AG04449 (cell line): Measurements from ENCODE around the gene HRH3.

Experiments used
- CTCF ChIA-PET: fragments of 350-600 bp; formaldehyde crosslinking; extraction: SDS; loops from one replicate; lab custom pipeline; 2021; ENCODE audit warnings: antibody characterized with exemption; lab: Yijun Ruan, JAX
- POLR2A ChIA-PET: fragments of 400-600, 350-600 bp; formaldehyde crosslinking; extraction: SDS; loops from one replicate; lab custom pipeline; 2020; ENCODE audit warnings: antibody characterized with exemption, inconsistent platforms; lab: Yijun Ruan, JAX
- DNase-seq: peaks from one replicate; pipeline ENCODE4 v3.0.0-alpha.2; 2010; ENCODE audit warnings: low read depth, low spot score
- H3K4me3 ChIP-seq: 2 replicates; pipeline ENCODE4 v1.5.1; 2011; ENCODE audit warnings: low read depth, mild to moderate bottlenecking, control low read depth, low read length
- CTCF ChIP-seq: IDR thresholded peaks from one replicate; pipeline ENCODE4 v1.5.1; 2011; ENCODE audit warnings: mild to moderate bottlenecking, moderate library complexity, low read length, control low read depth, inconsistent platforms; ENCODE audit not compliant: insufficient read depth; ENCODE audit errors: missing control alignments

Gene HRH3

GRCh38 chr20:62235001-62235776, 15.1 kb upstream of the HRH3 start:
- no peak for TF ChIP-seq CTCF
- DNase-seq = no peak
- ChIA-PET POLR2A (no interaction called here), CTCF (interaction anchor here (1.1 kb wide), 1 partner anchor 23 kb away, joined by 3 read pairs; no protein-coding TSS in a partner anchor)
- H3K4me3 ChIP-seq = no peak overlapping the region

- no peak for DNase-seq
- H3K4me3 ChIP-seq = no peak overlapping the region
- no peak for TF ChIP-seq CTCF
- ChIA-PET CTCF (interaction anchor here (1.1 kb wide), 1 partner anchor 22 kb away, joined by 3 read pairs; no protein-coding TSS in a partner anchor), POLR2A (no interaction called here)
These were observed 14.3 kb upstream of the HRH3 start for GRCh38 chr20:62234339-62234738.

GRCh38 chr20:62233684-62234083, 13.6 kb upstream of the HRH3 start:
- ChIA-PET POLR2A (no interaction called here), CTCF (no interaction called here)
- DNase-seq = no peak
- H3K4me3 ChIP-seq = no peak overlapping the region
- no peak for TF ChIP-seq CTCF

GRCh38 chr20:62232770-62233645, 12.9 kb upstream of the HRH3 start:
- H3K4me3 ChIP-seq = no peak overlapping the region
- CTCF ChIA-PET = no interaction called here
- no peak for TF ChIP-seq CTCF
- no peak for DNase-seq
- POLR2A ChIA-PET = no interaction called here

- no peak for TF ChIP-seq CTCF
- H3K4me3 ChIP-seq = no peak overlapping the region
- ChIA-PET POLR2A (no interaction called here), CTCF (no interaction called here)
- DNase-seq = no peak
These were observed 12.1 kb upstream of the HRH3 start for GRCh38 chr20:62232194-62232593.

- POLR2A ChIA-PET = no interaction called here
- TF ChIP-seq CTCF = no peak
These were observed 11.2 kb upstream of the HRH3 start for GRCh38 chr20:62231292-62231691.

More at GRCh38 chr20:62231292-62231691, 11.2 kb upstream of the HRH3 start:
- no peak for DNase-seq
- no peak overlapping the region for H3K4me3 ChIP-seq
- CTCF ChIA-PET = no interaction called here
